Stimulated activated CD8-positive, alpha-beta memory T cell treated with anti-CD3 and anti-CD28 coated beads, Interleukin-4, amount 100 ng/mL, for 1 hour (primary cell): ENCODE measurements around the gene REEP3.
"Not testable (repeated sequence)": the region's sequence is repeated elsewhere in the genome, so short reads cannot be mapped to it uniquely, and the experiment has no call there.

Source experiments
- DNase-seq, 2 donors: peaks; one replicate each; pipeline ENCODE4 v3.0.0-alpha.2; 2020; ENCODE audit warnings: low read depth in 2 of 2, low spot score in 1 of 2

REEP3 gene

DNA sequence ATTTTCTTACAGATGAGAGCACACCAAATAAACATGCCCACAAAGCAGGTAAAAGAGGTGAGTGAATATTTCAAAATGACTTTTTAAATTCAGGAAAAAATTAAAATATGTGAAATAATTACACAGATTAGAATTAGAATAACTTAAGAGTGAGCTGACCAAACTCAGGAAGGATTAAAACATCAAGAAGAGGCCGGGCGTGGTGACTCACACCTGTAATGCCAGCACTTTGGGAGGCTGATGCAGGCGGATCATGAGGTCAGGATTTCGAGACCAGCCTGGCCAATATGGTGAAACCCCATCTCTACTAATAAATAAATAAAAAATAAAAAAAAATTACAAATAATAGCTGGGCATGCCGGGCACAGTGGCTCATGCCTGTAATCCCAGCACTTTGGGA is 140.1 kb downstream of the REEP3 start:
- DNase-seq, result no peak

DNA sequence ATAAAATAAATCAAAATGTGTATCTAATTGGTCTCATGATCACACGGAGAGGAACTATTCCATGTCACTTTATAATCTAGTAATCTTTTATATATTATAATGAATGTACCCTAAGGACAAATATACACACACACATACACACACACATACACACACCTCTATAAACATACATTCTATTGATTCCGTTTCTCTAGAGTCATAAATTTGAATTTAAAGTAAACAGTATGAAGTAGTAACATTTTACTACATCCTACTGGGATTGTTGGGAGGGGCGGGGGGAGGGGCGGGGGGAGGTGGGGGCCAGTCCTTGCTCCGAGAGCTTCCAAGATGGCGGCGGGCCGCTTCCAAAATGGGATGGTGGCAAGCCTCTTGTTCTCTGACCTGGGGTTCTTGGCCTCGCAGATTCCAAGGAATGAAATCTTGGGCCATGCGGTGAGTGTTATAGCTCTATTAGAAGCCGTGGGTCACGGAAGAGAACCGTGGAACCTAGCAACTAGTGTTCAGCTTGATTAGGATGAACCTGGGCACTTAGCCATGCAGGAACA is 143.2 kb downstream of the REEP3 start:
- no peak for DNase-seq

DNA sequence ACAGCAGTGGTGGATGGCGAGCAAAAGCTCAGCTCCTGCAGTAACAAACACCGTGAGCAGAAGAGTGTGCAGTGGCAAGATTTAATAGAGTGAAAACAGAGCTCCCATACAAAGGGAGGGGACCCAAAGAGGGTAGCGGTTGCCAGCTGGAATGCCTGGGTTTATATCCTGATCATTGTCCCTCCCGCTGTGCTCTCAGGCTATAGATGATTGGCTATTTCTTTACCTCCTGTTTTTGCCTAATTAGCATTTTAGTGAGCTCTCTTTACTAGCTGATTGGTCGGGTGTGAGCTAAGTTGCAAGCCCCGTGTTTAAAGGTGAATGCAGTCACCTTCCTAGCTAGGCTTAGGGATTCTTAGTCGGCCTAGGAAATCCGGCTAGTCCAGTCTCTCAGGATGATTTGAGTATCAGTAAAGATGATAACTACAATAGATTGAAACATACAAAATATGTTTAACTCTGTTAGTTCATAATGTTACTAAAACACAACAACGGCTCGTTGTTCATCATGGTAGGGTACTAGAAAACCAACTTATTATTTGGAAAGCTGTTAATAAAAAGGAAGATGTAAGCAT is 143.9 kb downstream of the REEP3 start:
- not testable (repeated sequence) for DNase-seq

DNA sequence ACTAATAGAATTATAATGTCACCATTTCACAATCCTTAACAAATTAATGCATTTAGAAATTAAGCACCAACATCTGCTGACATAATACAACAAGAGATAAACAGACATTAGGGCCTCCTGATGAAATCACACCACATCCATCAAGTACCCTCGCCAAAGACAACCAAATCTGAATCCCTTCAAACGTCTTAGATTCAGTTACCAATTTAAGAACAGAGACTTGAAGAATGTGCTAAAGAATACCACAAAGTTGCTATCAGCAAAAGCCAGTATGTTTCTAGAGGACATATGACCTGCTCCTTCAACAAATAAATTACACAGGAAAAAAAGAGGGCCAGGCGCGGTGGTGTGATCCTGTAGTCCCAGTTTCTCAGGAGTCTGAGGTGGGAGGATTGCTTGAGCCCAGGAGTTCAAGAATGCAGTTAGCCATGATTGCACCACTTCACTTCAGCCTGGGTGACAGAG is 144.5 kb downstream of the REEP3 start:
- DNase-seq, result no peak

DNA sequence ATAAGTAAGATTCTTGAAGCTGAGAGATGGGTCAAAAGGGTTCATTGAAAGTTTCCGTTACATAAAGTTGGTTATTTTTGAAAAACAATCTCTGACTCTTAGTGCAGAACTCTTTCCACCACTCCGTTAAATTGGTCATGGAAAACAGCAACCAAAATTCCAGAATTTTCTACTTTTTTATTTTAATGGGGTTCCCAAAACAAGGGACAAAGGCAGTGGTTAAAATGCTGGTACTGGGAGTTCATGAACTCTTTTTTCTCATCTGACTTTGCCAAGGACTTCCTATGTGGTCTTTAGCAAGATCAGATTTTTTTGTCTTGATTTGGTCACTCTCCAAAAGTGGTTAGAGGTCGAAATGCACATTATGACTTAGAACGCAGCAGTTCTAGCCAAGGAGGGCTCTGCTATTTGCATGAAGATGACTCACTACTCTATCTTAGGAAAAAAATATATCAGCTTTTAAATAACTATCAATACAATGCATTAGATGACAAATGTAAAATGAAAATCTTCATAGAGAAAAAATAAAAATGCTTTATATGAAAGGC is 145.7 kb downstream of the REEP3 start:
- no peak for DNase-seq

DNA sequence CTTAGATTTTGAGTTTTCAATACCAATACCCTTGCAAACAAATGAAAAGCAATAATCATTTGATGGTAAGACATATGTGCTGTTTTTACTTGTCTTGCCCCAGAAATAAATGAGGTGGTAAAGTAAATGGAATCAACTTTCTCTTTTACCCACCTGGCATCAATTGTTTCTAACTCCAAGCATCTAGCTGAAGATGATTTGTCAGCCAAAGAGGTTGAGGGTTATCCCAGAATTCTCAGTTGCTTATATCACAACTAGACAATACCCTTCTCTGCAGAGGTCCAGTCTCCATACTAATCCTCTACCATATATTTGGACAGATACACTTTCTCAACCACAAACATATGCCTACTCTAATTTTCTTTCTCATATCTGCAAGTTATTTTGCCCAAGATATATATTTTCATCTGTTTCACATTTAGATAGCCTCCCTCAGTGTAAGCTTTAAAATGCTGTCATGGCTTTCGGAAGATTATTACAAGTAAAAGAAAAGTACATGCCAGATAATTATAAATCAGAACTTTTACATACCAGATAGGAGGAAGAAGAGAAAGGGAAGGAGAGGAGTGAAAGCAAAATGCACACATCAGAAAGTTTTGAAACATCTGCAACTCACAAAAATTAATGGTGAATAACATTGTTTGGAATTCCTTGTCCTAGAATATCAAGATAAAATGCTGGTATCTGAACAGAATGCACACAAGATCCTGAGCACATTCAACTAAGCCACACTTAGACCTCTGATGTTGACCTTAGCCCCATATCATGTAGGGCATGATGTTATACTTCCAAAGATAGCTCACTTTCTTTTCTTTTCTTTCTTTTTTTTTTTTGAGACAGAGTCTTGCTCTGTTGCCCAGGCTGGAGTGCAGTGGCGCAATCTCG is 146.6 kb downstream of the REEP3 start:
- no peak for DNase-seq

DNA sequence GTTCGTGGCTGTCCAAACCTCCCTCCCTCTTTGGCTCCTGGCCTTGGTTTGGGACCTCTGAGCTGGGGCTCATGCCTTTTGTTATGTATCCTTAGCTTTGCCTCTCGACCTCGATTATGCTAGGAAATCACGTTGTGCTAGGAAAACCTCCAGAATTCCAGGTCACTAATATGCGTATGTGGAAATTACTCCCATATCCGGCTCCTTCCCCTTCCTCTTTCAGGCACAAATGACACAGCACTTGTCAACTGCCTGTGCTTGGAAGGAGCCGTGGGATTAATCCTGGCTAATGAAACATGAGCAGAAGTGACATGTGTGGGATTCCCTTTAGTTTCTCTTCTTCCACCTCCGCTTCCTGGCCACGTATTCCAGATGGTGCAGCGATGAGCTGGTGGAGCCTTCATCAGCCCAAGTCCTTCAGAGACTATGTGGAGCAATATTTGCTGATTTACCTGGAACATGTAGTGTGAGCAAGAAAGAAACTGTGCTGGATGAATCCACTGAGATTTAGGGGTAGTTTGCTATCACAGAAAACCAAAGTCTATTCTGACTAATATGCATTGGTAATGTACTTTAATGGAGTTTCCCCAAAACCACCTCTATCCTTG is 149.2 kb downstream of the REEP3 start:
- DNase-seq, result no peak

DNA sequence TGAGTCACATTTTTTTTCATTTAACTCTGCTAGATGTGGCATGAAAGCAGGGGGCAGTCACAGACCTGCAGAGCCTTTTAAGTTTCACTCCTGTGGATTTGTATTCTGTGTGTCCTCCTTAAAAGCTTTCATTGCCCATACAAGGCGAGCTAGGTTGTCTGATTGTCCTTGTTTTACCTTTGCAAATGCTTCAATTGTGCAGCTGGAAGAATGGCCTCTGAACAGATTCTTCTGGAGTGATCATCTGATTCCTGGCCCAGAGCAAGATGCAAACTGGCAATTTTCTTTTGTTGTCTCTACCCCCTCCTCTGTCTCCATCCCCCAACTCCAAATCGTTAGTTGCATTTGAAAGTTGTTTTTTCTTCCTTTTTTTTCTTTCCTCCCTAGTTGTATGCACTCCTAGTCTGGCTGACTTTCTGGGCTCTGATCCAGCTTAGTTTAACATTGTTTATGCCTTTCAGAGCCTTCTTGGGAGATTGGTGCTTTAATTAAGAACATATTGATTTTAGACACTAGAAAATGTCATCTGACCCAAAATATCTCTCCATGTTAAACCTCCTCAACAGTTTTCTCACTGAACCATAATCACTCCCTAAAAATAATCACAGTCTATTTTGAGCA is 150.2 kb downstream of the REEP3 start:
- no peak for DNase-seq

DNA sequence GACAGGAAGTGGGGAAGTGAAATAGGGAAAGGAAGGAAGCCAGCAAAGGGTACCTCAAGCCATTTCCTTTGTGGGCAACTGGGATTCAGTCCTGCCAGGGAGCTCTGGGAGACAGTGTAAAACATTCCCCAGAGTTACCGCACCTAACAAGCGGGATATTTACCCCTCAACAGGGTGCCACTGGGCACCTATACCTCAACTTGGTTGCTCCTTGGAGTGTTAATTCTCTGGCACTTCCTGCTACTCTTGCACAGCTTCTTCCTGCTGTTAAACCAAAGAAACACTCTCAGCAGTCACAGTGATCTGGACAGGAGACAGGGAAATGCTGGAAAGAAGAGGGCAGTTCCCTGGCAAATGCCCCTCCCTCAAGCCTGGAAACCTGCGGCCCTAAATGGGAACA is 151.3 kb downstream of the REEP3 start:
- no peak for DNase-seq

DNA sequence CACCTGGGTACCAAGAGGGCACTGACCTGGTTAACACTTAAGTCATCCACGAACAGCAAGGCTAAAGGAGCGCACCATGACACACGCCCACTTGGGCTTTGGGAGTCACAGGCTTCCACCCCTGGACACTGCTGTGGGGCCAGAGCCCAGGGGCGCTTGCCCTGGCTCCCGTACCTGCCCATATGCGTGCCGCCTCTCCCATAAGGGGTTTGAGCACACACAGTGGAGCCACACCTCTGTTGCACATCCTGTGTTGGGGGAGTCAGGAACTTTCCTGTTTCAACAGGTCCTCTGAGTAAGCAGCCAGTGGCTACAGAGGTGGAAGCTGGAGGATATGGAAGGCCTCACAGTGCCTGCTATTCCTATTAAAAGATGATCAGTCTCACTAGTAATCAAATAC is 152.0 kb downstream of the REEP3 start:
- no peak for DNase-seq

DNA sequence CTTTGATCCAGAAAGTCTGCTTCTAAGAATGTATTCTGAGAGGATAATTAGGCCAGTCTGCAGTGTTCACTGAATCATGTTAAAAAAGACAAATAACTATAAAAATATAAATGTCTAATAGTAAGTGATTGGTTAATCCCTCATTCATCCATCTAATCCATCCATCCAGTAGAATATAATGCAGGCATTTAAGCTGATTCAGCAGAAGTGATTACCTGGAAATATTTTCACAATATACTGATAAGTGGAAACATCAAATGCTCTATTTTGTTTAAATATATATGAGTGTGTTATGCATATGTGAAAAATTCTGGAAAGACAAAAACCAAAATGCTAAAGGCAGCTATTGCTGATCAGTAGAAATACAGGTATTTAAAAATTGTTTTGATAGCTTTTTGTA is 152.6 kb downstream of the REEP3 start:
- DNase-seq, result no peak
